HG02763 (cell line): Measurements from ENCODE around the gene CTBP2.
"Not testable (repeated sequence)": the region's sequence is repeated elsewhere in the genome, so short reads cannot be mapped to it uniquely, and the experiment has no call there.

Experiments used
- ATAC-seq: cut with Tn5 transposase; IDR thresholded peaks from one replicate; pipeline ENCODE4 v1.9.1; 2021; ENCODE audit warnings: mild to moderate bottlenecking, moderate library complexity; ENCODE audit not compliant: unreplicated experiment

The CTBP2 gene

DNA sequence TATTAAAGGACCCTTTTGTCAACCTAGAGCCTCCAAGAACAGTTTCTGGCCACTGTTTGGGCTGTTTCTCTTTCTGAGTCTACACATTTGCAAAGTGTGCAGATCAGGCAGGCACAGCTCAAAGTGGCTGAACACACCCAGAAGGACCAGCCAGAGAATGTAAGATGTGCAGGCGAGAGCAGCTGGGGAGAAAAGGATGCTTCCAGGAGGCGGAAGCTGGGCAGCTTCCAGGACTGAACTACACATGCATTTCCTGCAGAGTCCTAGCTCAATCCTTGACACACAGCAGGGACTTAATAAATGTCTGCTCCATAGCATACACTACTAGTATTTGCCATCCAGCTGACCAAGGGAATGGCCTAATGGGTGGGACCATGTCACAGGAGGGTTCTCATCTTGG is 70.9 kb downstream of the CTBP2 start:
- no peak for ATAC-seq

- no peak for ATAC-seq
Observed at GRCh38 chr10:125087897-125088215, 72.5 kb downstream of the CTBP2 start.

DNA sequence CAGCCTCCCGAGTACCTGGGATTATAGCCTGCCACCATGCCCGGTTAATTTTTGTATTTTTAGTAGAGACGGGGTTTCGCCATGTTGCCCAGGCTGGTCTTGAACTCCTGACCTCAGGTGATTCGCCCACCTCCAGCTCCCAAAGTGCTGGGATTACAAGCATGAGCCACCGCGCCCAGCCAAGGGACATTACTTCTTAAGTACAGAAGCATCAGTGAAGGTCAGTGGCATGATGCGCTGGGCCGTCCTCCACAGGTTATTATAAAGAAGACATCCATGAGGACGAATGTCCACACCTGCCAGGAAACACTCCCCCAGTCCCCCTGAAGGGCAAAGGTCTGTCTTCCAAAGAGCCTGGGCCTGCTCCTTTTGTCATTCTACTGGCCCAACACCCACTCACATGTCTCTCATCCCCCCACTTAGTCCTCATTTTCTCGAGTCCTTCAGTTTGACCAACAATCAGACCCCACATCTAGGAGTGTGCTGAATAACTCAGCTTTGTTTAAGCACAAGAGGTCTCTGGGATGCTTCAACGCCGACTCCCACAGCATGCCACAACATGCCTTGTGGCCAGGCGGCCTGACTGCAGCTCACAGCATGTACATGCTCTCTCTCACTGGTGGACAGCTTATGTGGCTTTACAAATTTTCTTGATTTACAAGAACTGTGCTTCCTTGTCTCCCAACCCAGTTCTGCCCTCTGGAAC is 73.0 kb downstream of the CTBP2 start:
- ATAC-seq, result no peak

DNA sequence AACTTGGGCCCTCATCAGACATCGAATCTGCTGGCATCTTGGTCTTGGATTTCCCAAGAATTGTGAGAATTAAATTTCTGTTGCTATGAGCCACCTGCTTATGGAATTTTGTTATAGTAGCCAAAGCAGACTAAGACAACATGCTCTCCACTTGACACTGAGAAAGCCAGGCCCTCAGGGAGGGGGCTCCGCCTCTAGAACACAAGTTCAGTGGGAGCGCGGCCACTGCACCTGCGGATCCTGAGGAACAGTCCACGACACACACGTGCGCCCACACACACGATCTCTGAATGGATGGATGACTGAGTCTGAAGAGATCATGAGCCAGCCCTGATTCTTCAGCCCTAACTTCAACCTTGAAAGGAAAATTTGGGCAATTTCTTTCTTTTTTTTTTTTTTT is 73.7 kb downstream of the CTBP2 start:
- ATAC-seq, result no peak

DNA sequence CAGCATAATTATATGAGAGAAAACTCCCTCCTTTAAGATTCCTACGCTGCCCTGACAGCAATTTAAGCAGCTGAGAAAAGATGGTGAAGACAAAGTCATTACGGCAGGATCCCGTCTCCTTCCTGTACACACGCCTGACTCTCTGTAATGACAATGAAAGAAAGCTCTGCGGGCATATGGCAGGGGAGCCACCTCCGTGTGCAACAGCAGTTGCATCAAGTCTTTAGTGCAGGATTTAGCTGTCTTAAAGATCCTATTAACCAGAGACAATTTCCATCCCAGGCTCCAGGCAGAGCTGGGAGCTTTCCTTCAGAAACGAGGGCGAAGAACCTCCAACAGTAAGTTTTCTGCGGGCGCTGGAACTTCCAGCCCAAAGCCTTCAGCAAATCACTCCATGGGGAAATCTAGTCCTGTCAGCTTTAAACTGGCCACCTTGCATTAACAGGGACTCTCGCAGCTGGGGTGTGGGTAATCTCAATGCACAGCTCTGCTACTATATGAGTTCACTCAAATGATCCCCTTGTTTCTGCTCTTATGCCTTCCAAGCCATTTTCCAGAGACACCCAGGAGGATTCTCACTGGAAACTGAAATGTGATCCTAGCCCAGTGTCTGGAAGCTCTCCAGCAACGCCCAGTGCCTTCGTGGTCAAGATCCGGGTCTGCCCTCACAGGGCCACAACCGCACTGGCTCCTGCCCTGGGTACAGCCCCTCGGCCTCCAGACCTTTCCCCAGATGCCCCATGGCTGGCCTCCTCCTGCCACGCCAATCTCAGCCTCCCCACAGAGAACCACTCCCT is 74.9 kb downstream of the CTBP2 start:
- no peak for ATAC-seq

GRCh38 chr10:125084614-125085257 is 75.6 kb downstream of the CTBP2 start:
- ATAC-seq, result no peak

DNA sequence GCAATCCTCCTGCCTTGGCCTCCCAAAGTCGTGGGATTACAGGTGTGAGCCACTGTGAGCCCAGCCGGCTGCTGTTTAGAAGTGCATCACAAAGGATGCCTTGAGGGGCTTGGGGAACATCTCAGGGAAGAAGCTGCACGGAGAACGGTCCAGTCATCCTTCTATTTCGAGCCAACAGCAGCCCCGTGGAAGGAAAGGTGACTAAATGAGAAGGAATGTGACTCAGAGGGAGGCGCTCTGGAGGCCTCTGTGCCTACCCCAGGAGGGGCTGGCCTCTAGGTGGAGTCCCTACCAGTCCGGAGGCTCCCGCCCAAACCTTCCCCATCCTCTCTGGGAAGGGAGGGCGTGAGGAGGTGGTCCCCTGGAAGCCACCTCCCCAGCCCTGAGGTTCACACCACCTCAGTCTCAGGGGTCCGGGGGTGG is 76.2 kb downstream of the CTBP2 start:
- no peak for ATAC-seq

DNA sequence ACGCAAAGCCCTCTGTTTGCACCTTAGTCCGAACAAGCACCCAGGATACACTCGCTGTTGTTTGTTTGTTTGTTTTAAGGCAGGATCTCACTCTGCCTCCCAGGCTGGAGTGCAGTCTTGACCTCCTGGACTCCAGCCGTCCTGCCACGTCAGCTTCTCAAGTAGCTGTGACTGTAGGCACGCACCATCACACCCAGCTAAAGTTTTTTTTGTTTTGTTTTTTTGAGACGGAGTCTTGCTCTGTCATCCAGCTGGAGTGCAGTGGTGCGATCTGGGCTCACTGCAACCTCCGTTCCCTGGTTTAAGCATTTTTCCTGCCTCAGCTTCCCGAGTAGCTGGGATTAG is 76.8 kb downstream of the CTBP2 start:
- no peak for ATAC-seq

- ATAC-seq, result no peak
Observed at GRCh38 chr10:125082881-125083575, 77.3 kb downstream of the CTBP2 start.

- ATAC-seq, result not testable (repeated sequence)
Observed at GRCh38 chr10:125082471-125082870, 77.9 kb downstream of the CTBP2 start.

- no peak for ATAC-seq
Observed at GRCh38 chr10:125081931-125082330, 78.4 kb downstream of the CTBP2 start.

GRCh38 chr10:125080984-125081383 is 79.4 kb downstream of the CTBP2 start:
- ATAC-seq, result no peak

GRCh38 chr10:125080296-125080695 is 80.1 kb downstream of the CTBP2 start:
- no peak for ATAC-seq

DNA sequence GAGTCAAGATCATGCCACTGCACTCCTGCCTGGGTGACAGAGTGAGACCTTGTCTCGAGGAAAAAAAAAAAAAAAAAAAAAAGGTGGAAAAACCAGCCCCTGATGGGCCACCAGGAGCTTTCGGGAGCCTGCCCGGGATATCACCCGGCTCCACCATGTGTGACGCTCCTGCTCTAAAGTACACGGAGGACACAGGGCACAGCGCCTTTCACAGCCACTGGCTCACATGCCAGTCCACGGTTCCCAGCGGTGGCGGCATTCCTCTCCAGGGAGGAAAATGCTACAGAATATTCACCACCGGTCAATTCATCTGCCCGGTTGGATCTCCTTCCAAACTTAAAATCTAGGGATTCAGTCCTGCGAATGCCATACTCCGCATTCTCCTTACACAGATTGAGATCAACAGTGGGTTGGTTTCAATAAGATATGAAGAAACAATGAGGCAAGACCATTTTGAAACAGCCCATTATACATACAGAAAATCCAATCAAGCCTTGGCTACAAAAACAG is 81.2 kb downstream of the CTBP2 start:
- ATAC-seq, result no peak

GRCh38 chr10:125076891-125077541 is 83.3 kb downstream of the CTBP2 start:
- ATAC-seq, result no peak

DNA sequence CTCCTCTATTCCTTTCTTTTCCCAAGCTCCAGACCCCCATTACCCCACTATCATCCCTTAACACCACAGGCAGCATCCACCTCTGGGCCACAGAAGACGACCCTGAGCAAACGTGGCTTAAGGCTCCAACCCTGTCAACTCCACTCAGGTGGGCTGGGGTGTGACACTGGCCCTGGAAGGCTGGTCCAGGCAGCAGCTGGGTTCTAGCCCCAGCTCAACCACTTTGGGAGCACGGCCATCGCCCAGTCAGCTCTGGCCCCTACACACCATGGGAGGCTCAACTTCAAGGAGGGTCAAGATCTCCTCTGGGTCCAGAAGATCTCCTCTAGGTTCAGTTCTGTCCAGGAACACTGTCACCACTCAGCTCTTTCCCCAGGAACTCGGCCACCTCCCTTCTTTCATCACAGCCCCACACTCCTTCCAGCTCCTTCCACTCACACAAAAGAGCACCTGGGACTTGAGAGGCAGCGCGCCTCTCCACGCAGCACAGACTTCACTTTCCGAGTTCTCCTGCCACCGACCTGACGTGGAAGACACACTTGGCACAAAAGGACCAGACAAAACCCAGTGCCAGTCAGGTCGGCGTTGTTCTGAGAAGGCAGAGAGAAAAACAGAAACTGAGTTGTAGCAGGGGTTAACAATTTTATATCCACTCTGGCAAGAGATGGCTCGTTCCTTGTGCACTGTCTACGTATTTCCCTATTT is 84.1 kb downstream of the CTBP2 start:
- no peak for ATAC-seq

DNA sequence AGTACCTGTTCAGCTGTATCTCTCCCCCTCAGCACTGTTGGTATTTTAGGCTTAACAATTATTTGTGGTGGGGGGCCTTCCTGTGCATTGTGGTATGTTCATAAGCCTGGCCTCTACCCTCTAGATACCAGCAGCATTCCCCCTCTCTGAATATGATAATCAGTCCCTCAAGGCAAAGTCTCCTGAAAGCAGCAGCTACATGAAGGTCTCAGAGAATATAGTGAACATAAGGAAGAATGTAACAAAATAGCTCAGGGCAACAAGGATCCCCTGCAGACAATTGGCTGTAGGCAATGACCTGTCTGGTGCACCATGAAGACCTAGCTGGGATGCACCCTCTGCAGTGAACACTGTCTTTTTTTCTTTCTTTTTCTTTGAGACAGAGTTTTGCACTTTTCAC is 86.4 kb downstream of the CTBP2 start:
- ATAC-seq, result no peak

GRCh38 chr10:125072794-125073193 is 87.6 kb downstream of the CTBP2 start:
- ATAC-seq, result no peak

GRCh38 chr10:125071008-125071407 is 89.4 kb downstream of the CTBP2 start:
- no peak for ATAC-seq

DNA sequence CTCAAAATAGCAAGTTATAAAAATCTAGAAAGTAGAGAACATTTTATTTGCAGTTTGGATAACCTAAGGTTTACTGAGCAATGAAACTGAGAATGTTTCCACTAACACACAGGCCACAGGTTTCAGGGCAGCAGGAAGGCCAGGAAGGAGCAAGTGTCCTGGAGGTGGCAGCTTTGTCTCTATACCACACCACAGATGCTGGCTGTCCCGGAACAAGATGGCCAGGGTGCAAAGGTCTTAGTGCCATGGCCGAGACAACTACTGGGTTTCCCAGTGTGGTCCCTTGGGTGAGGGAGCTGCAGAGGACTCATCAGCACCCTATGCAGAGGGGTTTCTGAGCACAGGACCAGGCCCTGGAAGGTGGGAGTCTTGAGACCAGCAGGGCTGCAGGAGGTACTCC is 92.0 kb downstream of the CTBP2 start:
- ATAC-seq, result no peak
